ENCODE data around the gene KCNIP4. TPM values are rescaled to one million over a fixed set of nuclear protein-coding genes. Genes with fewer than 3 reads are reported as not detected.

KCNIP4 gene
- total and polyA plus RNA-seq, 4 donors, result not detected

- intact Hi-C loops (cut with DNase I), result no loop called here
- Histone ChIP-seq H3K27me3 (ENCODE audit: control insufficient read depth in 1 of 2, insufficient read depth in 2 of 2, low read length in 1 of 2) (no peaks in the 10 kb centered on the region), H3K36me3 (ENCODE audit: control insufficient read depth in 1 of 2, insufficient read depth in 2 of 2, low read length in 1 of 2) (no peaks in the 10 kb centered on the region), H3K4me1 (ENCODE audit: control insufficient read depth in 1 of 2, insufficient read depth in 2 of 2, low read length in 2 of 2) (no peaks in the 10 kb centered on the region), H3K9me3 (ENCODE audit: control insufficient read depth, low read length) (peaks cover 2% of the 10 kb centered on the region), H3K27ac (ENCODE audit: low read depth in 1 of 2, low read length in 2 of 2) (no peak overlapping the region), H3K4me3 (ENCODE audit: low read length in 2 of 2) (no peak overlapping the region)
- DNase-seq, result no peak
- 24% methylated on average over 18 of the region's 18 CpGs for whole genome bisulfite sequencing, 2 donors
- ATAC-seq (ENCODE audit: low FRiP score), result no peak
Observed at GRCh38 chr4:21947791-21948346, 703 bp downstream of the KCNIP4 start.

- no peak for DNase-seq
- H3K4me1 ChIP-seq (ENCODE audit: control insufficient read depth in 1 of 2, insufficient read depth in 2 of 2, low read length in 2 of 2), result no peaks in the 10 kb centered on the region
- no peaks in the 10 kb centered on the region for H3K27me3 ChIP-seq (ENCODE audit: control insufficient read depth in 1 of 2, insufficient read depth in 2 of 2, low read length in 1 of 2)
- WGBS, 2 donors, result 76 to 83% methylated on average over 6 of the region's 6 CpGs
- no peak for ATAC-seq (ENCODE audit: low FRiP score)
- no peaks in the 10 kb centered on the region for H3K36me3 ChIP-seq (ENCODE audit: control insufficient read depth in 1 of 2, insufficient read depth in 2 of 2, low read length in 1 of 2)
- no peak overlapping the region for H3K27ac ChIP-seq (ENCODE audit: low read depth in 1 of 2, low read length in 2 of 2)
- peaks cover 2% of the 10 kb centered on the region for H3K9me3 ChIP-seq (ENCODE audit: control insufficient read depth, low read length)
- H3K4me3 ChIP-seq (ENCODE audit: low read length in 2 of 2), result no peak overlapping the region
- intact Hi-C loops (cut with DNase I), result no loop called here
Observed at GRCh38 chr4:21946858-21947257, 1.7 kb downstream of the KCNIP4 start.

GRCh38 chr4:21921526-21922180 lies 26.9 kb downstream of the KCNIP4 start:
- 68 to 71% methylated on average over 3 of the region's 3 CpGs for WGBS, 2 donors
- Histone ChIP-seq H3K9me3 (ENCODE audit: control insufficient read depth, low read length) (no peaks in the 10 kb centered on the region), H3K27ac (ENCODE audit: low read depth in 1 of 2, low read length in 2 of 2) (no peak overlapping the region), H3K36me3 (ENCODE audit: control insufficient read depth in 1 of 2, insufficient read depth in 2 of 2, low read length in 1 of 2) (no peaks in the 10 kb centered on the region), H3K27me3 (ENCODE audit: control insufficient read depth in 1 of 2, insufficient read depth in 2 of 2, low read length in 1 of 2) (no peaks in the 10 kb centered on the region), H3K4me3 (ENCODE audit: low read length in 2 of 2) (no peak overlapping the region), H3K4me1 (ENCODE audit: control insufficient read depth in 1 of 2, insufficient read depth in 2 of 2, low read length in 2 of 2) (no peaks in the 10 kb centered on the region)
- intact Hi-C loops (cut with DNase I), result no loop called here
- ATAC-seq (ENCODE audit: low FRiP score) (no peak), DNase-seq (no peak)

GRCh38 chr4:21915761-21916160 lies 32.8 kb downstream of the KCNIP4 start:
- WGBS, 2 donors, result 60 to 72% methylated on average over 3 of the region's 3 CpGs
- DNase-seq (no peak), ATAC-seq (ENCODE audit: low FRiP score) (no peak)
- Histone ChIP-seq H3K4me1 (ENCODE audit: control insufficient read depth in 1 of 2, insufficient read depth in 2 of 2, low read length in 2 of 2) (no peaks in the 10 kb centered on the region), H3K4me3 (ENCODE audit: low read length in 2 of 2) (no peak overlapping the region), H3K27ac (ENCODE audit: low read depth in 1 of 2, low read length in 2 of 2) (no peak overlapping the region), H3K27me3 (ENCODE audit: control insufficient read depth in 1 of 2, insufficient read depth in 2 of 2, low read length in 1 of 2) (no peaks in the 10 kb centered on the region), H3K36me3 (ENCODE audit: control insufficient read depth in 1 of 2, insufficient read depth in 2 of 2, low read length in 1 of 2) (no peaks in the 10 kb centered on the region), H3K9me3 (ENCODE audit: control insufficient read depth, low read length) (no peaks in the 10 kb centered on the region)
- intact Hi-C loops (cut with DNase I), result no loop called here

- ATAC-seq (ENCODE audit: low FRiP score), result no peak
- Histone ChIP-seq H3K4me3 (ENCODE audit: low read length in 2 of 2) (no peak overlapping the region), H3K27ac (ENCODE audit: low read depth in 1 of 2, low read length in 2 of 2) (no peak overlapping the region), H3K27me3 (ENCODE audit: control insufficient read depth in 1 of 2, insufficient read depth in 2 of 2, low read length in 1 of 2) (no peaks in the 10 kb centered on the region), H3K4me1 (ENCODE audit: control insufficient read depth in 1 of 2, insufficient read depth in 2 of 2, low read length in 2 of 2) (no peaks in the 10 kb centered on the region), H3K9me3 (ENCODE audit: control insufficient read depth, low read length) (peaks cover 11% of the 10 kb centered on the region), H3K36me3 (ENCODE audit: control insufficient read depth in 1 of 2, insufficient read depth in 2 of 2, low read length in 1 of 2) (no peaks in the 10 kb centered on the region)
- DNase-seq, result no peak
- intact Hi-C loops (cut with DNase I), result no loop called here
- 83 to 86% methylated on average over 1 of the region's 1 CpG for WGBS, 2 donors
Observed at GRCh38 chr4:21901831-21902230, 46.7 kb downstream of the KCNIP4 start.

- Histone ChIP-seq H3K4me1 (ENCODE audit: control insufficient read depth in 1 of 2, insufficient read depth in 2 of 2, low read length in 2 of 2) (no peaks in the 10 kb centered on the region), H3K9me3 (ENCODE audit: control insufficient read depth, low read length) (peaks cover 11% of the 10 kb centered on the region), H3K4me3 (ENCODE audit: low read length in 2 of 2) (no peak overlapping the region), H3K27ac (ENCODE audit: low read depth in 1 of 2, low read length in 2 of 2) (no peak overlapping the region), H3K36me3 (ENCODE audit: control insufficient read depth in 1 of 2, insufficient read depth in 2 of 2, low read length in 1 of 2) (no peaks in the 10 kb centered on the region), H3K27me3 (ENCODE audit: control insufficient read depth in 1 of 2, insufficient read depth in 2 of 2, low read length in 1 of 2) (no peaks in the 10 kb centered on the region)
- intact Hi-C loops (cut with DNase I), result no loop called here
- WGBS, 2 donors, result 90 to 92% methylated on average over 2 of the region's 2 CpGs
- DNase-seq (no peak), ATAC-seq (ENCODE audit: low FRiP score) (no peak)
Observed at GRCh38 chr4:21901281-21901680, 47.3 kb downstream of the KCNIP4 start.

GRCh38 chr4:21900211-21900610 lies 48.4 kb downstream of the KCNIP4 start:
- Histone ChIP-seq H3K36me3 (ENCODE audit: control insufficient read depth in 1 of 2, insufficient read depth in 2 of 2, low read length in 1 of 2) (no peaks in the 10 kb centered on the region), H3K4me3 (ENCODE audit: low read length in 2 of 2) (no peak overlapping the region), H3K9me3 (ENCODE audit: control insufficient read depth, low read length) (peaks cover 11% of the 10 kb centered on the region), H3K4me1 (ENCODE audit: control insufficient read depth in 1 of 2, insufficient read depth in 2 of 2, low read length in 2 of 2) (no peaks in the 10 kb centered on the region), H3K27me3 (ENCODE audit: control insufficient read depth in 1 of 2, insufficient read depth in 2 of 2, low read length in 1 of 2) (no peaks in the 10 kb centered on the region), H3K27ac (ENCODE audit: low read depth in 1 of 2, low read length in 2 of 2) (no peak overlapping the region)
- WGBS, 2 donors, result 31 to 67% methylated on average over 2 of the region's 2 CpGs
- DNase-seq (no peak), ATAC-seq (ENCODE audit: low FRiP score) (no peak)
- intact Hi-C loops (cut with DNase I), result no loop called here

- intact Hi-C loops (cut with DNase I), result no loop called here
- DNase-seq (no peak), ATAC-seq (ENCODE audit: low FRiP score) (no peak)
- Histone ChIP-seq H3K36me3 (ENCODE audit: control insufficient read depth in 1 of 2, insufficient read depth in 2 of 2, low read length in 1 of 2) (no peaks in the 10 kb centered on the region), H3K9me3 (ENCODE audit: control insufficient read depth, low read length) (peaks cover 11% of the 10 kb centered on the region), H3K4me3 (ENCODE audit: low read length in 2 of 2) (no peak overlapping the region), H3K27me3 (ENCODE audit: control insufficient read depth in 1 of 2, insufficient read depth in 2 of 2, low read length in 1 of 2) (no peaks in the 10 kb centered on the region), H3K4me1 (ENCODE audit: control insufficient read depth in 1 of 2, insufficient read depth in 2 of 2, low read length in 2 of 2) (no peaks in the 10 kb centered on the region), H3K27ac (ENCODE audit: low read depth in 1 of 2, low read length in 2 of 2) (no peak overlapping the region)
- 77 to 78% methylated on average over 2 of the region's 2 CpGs for WGBS, 2 donors
Observed at GRCh38 chr4:21898101-21898500, 50.5 kb downstream of the KCNIP4 start.

- H3K9me3 ChIP-seq (ENCODE audit: control insufficient read depth, low read length), result peaks cover 11% of the 10 kb centered on the region
- no peaks in the 10 kb centered on the region for H3K4me1 ChIP-seq (ENCODE audit: control insufficient read depth in 1 of 2, insufficient read depth in 2 of 2, low read length in 2 of 2)
- WGBS, 2 donors, result 93 to 94% methylated on average over 2 of the region's 2 CpGs
- no peaks in the 10 kb centered on the region for H3K27me3 ChIP-seq (ENCODE audit: control insufficient read depth in 1 of 2, insufficient read depth in 2 of 2, low read length in 1 of 2)
- no peak overlapping the region for H3K27ac ChIP-seq (ENCODE audit: low read depth in 1 of 2, low read length in 2 of 2)
- H3K4me3 ChIP-seq (ENCODE audit: low read length in 2 of 2), result no peak overlapping the region
- ATAC-seq (ENCODE audit: low FRiP score) (no peak), DNase-seq (no peak)
- intact Hi-C loops (cut with DNase I), result no loop called here
- H3K36me3 ChIP-seq (ENCODE audit: control insufficient read depth in 1 of 2, insufficient read depth in 2 of 2, low read length in 1 of 2), result no peaks in the 10 kb centered on the region
Observed at GRCh38 chr4:21896767-21897166, 51.8 kb downstream of the KCNIP4 start.
